Fibroblast of pulmonary artery (primary cell): ENCODE results near the gene PHACTR2.
A peak's percentile ranks its signal among the peaks of the same experiment; 100 is the strongest.
"Not testable (repeated sequence)": the region's sequence is repeated elsewhere in the genome, so short reads cannot be mapped to it uniquely, and the experiment has no call there.

Source experiments
- DNase-seq: peaks from one replicate; pipeline ENCODE4 v3.0.0-alpha.2; 2010; ENCODE audit warnings: low read depth
- H3K4me3 ChIP-seq: replicated peaks from 2 replicates; pipeline ENCODE4 v1.5.1; 2011; ENCODE audit warnings: low read depth, mild to moderate bottlenecking, control low read depth, low read length, moderate library complexity
- CTCF ChIP-seq: IDR thresholded peaks from 2 replicates; pipeline ENCODE4 v1.5.1; 2011; ENCODE audit warnings: mild to moderate bottlenecking, control low read depth, low read length, inconsistent platforms; ENCODE audit errors: missing control alignments

The PHACTR2 gene

DNA sequence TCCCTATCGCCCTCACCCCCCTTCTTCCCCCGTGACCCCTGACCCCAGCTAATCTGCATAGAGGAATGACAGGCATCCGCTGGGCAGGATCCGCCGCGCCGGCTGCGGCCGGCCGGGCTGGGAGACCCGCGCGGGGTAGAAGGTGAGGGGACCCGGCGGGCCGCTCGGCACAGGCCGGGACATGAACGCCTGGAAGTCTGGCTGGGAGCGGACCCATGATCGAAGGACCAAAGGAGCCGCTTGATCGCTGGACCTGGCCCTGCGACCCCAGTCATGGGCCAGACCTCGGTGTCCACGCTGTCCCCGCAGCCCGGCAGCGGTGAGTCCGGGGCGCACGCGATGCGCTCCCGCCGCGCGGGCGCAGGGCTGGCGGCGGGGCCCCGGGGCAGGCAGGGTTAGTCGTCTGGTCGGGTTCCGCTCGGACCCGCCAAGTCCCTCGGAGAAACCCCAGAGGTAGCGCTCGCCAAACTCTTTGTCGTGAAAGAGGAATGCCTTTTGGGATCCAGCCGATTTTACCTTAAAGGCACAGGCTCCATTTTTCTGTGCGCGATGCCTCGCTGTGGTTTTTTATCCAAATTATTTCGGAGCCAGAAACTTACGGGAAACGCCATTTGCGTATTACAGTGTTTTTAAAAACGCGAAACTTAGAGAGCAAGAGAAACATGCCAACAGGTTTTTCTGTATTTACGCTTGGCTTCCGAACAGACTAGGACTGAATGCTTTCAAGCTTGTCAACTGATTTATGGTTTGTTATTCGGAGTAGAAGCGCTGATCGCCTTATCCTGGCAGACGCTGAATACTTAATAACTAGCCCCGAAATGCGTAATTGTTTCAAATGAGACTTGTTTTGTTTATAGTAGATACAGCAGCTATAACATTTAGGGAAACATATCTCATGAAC, at the start of gene PHACTR2:
TSS of gene PHACTR2 (plus strand) at position 75 of the 901 bp plus-strand sequence. CDS start at position 274, 199 bp downstream.
- peak within 1 kb of the TSS; percentile 70 for H3K4me3 ChIP-seq
- no peak for TF ChIP-seq CTCF
- DNase-seq: peak; percentile 90

DNA sequence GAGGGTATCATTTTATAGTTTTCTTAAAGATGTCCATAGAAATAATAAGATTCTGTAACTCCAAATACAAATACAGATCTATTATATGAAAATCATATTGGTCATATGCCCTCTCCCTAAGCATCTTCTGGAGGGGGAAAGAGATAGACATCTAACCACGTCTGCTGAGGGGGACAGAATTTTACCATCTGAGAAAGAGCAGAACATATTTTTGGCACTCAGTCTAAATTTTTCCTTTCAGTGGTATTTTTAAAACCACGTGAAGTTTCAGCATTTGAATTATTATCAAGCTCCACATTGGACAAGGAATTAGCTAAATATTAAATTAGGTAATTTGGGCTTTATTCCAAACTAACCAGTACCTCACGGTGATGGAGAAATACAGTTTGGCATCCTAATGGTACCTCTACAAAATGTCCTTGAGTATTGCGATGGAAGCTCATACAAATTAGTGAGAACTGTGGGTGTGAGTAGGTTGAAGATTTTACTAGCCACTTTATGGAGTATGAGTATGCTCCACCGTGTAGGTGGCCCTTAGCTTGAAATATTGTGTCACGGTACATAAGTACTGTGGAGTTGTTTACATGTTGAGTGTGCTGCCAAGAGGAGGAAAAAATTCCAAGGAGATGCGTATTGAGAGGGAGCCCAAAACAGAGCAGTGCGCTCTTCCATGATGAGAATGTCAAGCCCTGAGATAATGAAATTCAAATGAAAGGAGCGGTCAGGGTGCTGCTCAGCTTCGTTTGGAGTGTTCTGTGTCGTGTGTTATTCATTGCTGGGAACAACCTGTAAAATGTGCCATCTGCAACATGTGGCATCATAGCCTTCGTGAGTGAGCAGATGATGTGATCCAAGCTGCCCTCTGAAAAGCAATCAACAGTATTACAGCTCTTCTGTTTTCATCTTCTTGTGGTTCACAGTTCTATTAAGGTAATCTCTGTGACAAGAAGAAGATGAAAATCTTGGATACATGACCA, 48.4 kb upstream of the PHACTR2 start:
- peak; percentile 11 for DNase-seq
- H3K4me3 ChIP-seq: no peak overlapping the region
- TF ChIP-seq CTCF: no peak

GRCh38 chr6:143631196-143631595, 46.6 kb upstream of the PHACTR2 start:
- DNase-seq, H3K4me3 ChIP-seq: not testable (repeated sequence)

DNA sequence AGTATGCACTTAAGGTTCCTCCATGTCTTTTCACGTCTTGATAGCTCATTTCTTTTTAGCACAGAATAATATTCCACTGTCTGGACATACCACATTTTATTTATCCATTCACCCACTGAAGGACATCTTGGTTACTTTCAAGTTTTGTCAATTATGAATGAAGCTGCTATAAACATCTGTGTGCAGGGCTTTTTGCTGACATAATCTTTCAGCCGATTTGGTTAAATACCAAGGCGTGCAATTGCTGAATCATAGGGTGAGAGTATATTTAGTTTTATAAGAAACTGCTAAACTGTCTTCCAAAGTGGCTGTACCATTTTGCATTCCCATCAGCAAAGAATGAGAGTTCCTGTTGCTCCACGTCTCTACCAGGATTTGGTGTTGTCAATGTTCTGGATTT, 44.9 kb upstream of the PHACTR2 start:
- no peak overlapping the region for H3K4me3 ChIP-seq
- TF ChIP-seq CTCF: no peak
- DNase-seq: no peak

- DNase-seq: no peak
- no peak overlapping the region for H3K4me3 ChIP-seq
- no peak for TF ChIP-seq CTCF
Observed at GRCh38 chr6:143634486-143634885, 43.3 kb upstream of the PHACTR2 start.

- no peak for DNase-seq
- no peak overlapping the region for H3K4me3 ChIP-seq
- TF ChIP-seq CTCF: no peak
Observed at GRCh38 chr6:143637691-143638090, 40.1 kb upstream of the PHACTR2 start.

GRCh38 chr6:143642403-143642802, 35.4 kb upstream of the PHACTR2 start:
- no peak for DNase-seq
- H3K4me3 ChIP-seq: no peak overlapping the region
- TF ChIP-seq CTCF: no peak
